ENCODE measurements around the gene CCR9. TPM values are rescaled to one million over a fixed set of nuclear protein-coding genes. Genes with fewer than 3 reads are reported as not detected.

The CCR9 gene
- polyA plus RNA-seq, 1 donor from 2014 or later, result not detected

GRCh38 chr3:45869638-45870037, 16.7 kb upstream of the CCR9 start:
- TF ChIP-seq EZH2 (IDR thresholded peaks at IDR 0.05; ENCODE audit: borderline replicate concordance, insufficient read depth, low read length, poor library complexity, severe bottlenecking) (no peak), SMC3 (conservative IDR thresholded peaks at IDR 0.05; ENCODE audit: poor library complexity) (no peak), EP300 (conservative IDR thresholded peaks at IDR 0.05; ENCODE audit: poor library complexity, severe bottlenecking) (no peak), POLR2AphosphoS5 (IDR thresholded peaks at IDR 0.05) (no peak), REST (IDR thresholded peaks at IDR 0.05; ENCODE audit: borderline replicate concordance) (no peak), RAD21 (conservative IDR thresholded peaks at IDR 0.05) (no peak), CTCF (IDR thresholded peaks at IDR 0.05; ENCODE audit: poor library complexity, severe bottlenecking) (no peak), TAF1 (IDR thresholded peaks at IDR 0.05; ENCODE audit: low read depth) (no peak)
- Histone ChIP-seq H3K4me2 (ENCODE audit: low read length) (no peak overlapping the region), H3K27ac (ENCODE audit: low read length) (no peak overlapping the region), H3F3A (ENCODE audit: insufficient read depth, low read length, poor library complexity, severe bottlenecking) (no peaks in the 10 kb centered on the region), H2AFZ (ENCODE audit: low read depth, low read length) (no peak overlapping the region), H4K20me1 (ENCODE audit: insufficient read depth) (no peaks in the 10 kb centered on the region), H3K4me3 (ENCODE audit: low read length) (no peak overlapping the region), H3K9me3 (ENCODE audit: low read length) (no peaks in the 10 kb centered on the region), H3K79me2 (replicated peaks; ENCODE audit: insufficient read depth, low read length) (no peaks in the 10 kb centered on the region), H3K9me2 (ENCODE audit: insufficient read depth, low read length) (no peaks in the 10 kb centered on the region), H3K9ac (ENCODE audit: low read length) (no peak overlapping the region), H3K36me3 (ENCODE audit: insufficient read depth, low read length) (no peaks in the 10 kb centered on the region), H3K27me3 (ENCODE audit: insufficient read depth, low read depth, low read length) (no peaks in the 10 kb centered on the region)

- Histone ChIP-seq H3F3A (ENCODE audit: insufficient read depth, low read length, poor library complexity, severe bottlenecking) (no peaks in the 10 kb centered on the region), H3K27ac (ENCODE audit: low read length) (no peak overlapping the region), H3K9ac (ENCODE audit: low read length) (no peak overlapping the region), H3K79me2 (replicated peaks; ENCODE audit: insufficient read depth, low read length) (no peaks in the 10 kb centered on the region), H3K27me3 (ENCODE audit: insufficient read depth, low read depth, low read length) (no peaks in the 10 kb centered on the region), H3K4me2 (ENCODE audit: low read length) (no peak overlapping the region), H3K36me3 (ENCODE audit: insufficient read depth, low read length) (no peaks in the 10 kb centered on the region), H3K9me3 (ENCODE audit: low read length) (no peaks in the 10 kb centered on the region), H3K9me2 (ENCODE audit: insufficient read depth, low read length) (no peaks in the 10 kb centered on the region), H2AFZ (ENCODE audit: low read depth, low read length) (no peak overlapping the region), H4K20me1 (ENCODE audit: insufficient read depth) (no peaks in the 10 kb centered on the region), H3K4me3 (ENCODE audit: low read length) (no peak overlapping the region)
- no peak for TF ChIP-seq TAF1 (IDR thresholded peaks at IDR 0.05; ENCODE audit: low read depth)
Observed at GRCh38 chr3:45870099-45870498, 16.2 kb upstream of the CCR9 start.

- TF ChIP-seq REST (IDR thresholded peaks at IDR 0.05; ENCODE audit: borderline replicate concordance) (no peak), EZH2 (IDR thresholded peaks at IDR 0.05; ENCODE audit: borderline replicate concordance, insufficient read depth, low read length, poor library complexity, severe bottlenecking) (no peak), EP300 (conservative IDR thresholded peaks at IDR 0.05; ENCODE audit: poor library complexity, severe bottlenecking) (no peak), SMC3 (conservative IDR thresholded peaks at IDR 0.05; ENCODE audit: poor library complexity) (no peak), TAF1 (IDR thresholded peaks at IDR 0.05; ENCODE audit: low read depth) (no peak)
- Histone ChIP-seq H3K27ac (ENCODE audit: low read length) (no peak overlapping the region), H2AFZ (ENCODE audit: low read depth, low read length) (no peak overlapping the region), H3K9me3 (ENCODE audit: low read length) (no peaks in the 10 kb centered on the region), H3K4me2 (ENCODE audit: low read length) (no peak overlapping the region), H3K9ac (ENCODE audit: low read length) (no peak overlapping the region), H3F3A (ENCODE audit: insufficient read depth, low read length, poor library complexity, severe bottlenecking) (no peaks in the 10 kb centered on the region), H3K4me3 (ENCODE audit: low read length) (no peak overlapping the region), H3K9me2 (ENCODE audit: insufficient read depth, low read length) (no peaks in the 10 kb centered on the region), H3K36me3 (ENCODE audit: insufficient read depth, low read length) (no peaks in the 10 kb centered on the region), H3K27me3 (ENCODE audit: insufficient read depth, low read depth, low read length) (no peaks in the 10 kb centered on the region), H4K20me1 (ENCODE audit: insufficient read depth) (no peaks in the 10 kb centered on the region), H3K79me2 (replicated peaks; ENCODE audit: insufficient read depth, low read length) (no peaks in the 10 kb centered on the region)
Observed at GRCh38 chr3:45871780-45872179, 14.6 kb upstream of the CCR9 start.
